ENCODE data around the gene SLC12A3.

The SLC12A3 gene

GRCh38 chr16:56824804-56825203 lies 40.2 kb upstream of the SLC12A3 start:
- no peaks in the 10 kb centered on the region for H3F3A ChIP-seq (ENCODE audit: low read depth)
- no peaks in the 10 kb centered on the region for H3K9me2 ChIP-seq (replicated peaks; ENCODE audit: low read depth, low read length)
- H3K27me3 ChIP-seq (ENCODE audit: insufficient read depth, low read length, poor library complexity, severe bottlenecking), result no peaks in the 10 kb centered on the region
- no peak overlapping the region for H2AFZ ChIP-seq (ENCODE audit: low read length)
- H3K4me3 ChIP-seq (ENCODE audit: low read length, poor library complexity, severe bottlenecking), result no peak overlapping the region
- TF ChIP-seq, protein P1, sequence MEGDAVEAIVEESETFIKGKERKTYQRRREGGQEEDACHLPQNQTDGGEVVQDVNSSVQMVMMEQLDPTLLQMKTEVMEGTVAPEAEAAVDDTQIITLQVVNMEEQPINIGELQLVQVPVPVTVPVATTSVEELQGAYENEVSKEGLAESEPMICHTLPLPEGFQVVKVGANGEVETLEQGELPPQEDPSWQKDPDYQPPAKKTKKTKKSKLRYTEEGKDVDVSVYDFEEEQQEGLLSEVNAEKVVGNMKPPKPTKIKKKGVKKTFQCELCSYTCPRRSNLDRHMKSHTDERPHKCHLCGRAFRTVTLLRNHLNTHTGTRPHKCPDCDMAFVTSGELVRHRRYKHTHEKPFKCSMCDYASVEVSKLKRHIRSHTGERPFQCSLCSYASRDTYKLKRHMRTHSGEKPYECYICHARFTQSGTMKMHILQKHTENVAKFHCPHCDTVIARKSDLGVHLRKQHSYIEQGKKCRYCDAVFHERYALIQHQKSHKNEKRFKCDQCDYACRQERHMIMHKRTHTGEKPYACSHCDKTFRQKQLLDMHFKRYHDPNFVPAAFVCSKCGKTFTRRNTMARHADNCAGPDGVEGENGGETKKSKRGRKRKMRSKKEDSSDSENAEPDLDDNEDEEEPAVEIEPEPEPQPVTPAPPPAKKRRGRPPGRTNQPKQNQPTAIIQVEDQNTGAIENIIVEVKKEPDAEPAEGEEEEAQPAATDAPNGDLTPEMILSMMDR (conservative IDR thresholded peaks at IDR 0.05; ENCODE audit: low read length), result no peak
- TF ChIP-seq EZH2phosphoT487 (IDR thresholded peaks at IDR 0.05; ENCODE audit: borderline replicate concordance), result no peak
- H3K4me1 ChIP-seq (ENCODE audit: insufficient read depth, low read length, poor library complexity, severe bottlenecking), result no peaks in the 10 kb centered on the region
- H3K9me3 ChIP-seq (ENCODE audit: insufficient read depth, low read depth, low read length), result no peaks in the 10 kb centered on the region
- no peaks in the 10 kb centered on the region for H4K20me1 ChIP-seq (ENCODE audit: insufficient read depth, low read length, poor library complexity, severe bottlenecking)
- no peak overlapping the region for H3K9ac ChIP-seq (ENCODE audit: low read depth, low read length, poor library complexity, severe bottlenecking)
- peaks cover 84% of the 10 kb centered on the region; the same call in 1 of the 2 replicates for H3K36me3 ChIP-seq (ENCODE audit: insufficient read depth, low read length)
- H3K4me2 ChIP-seq (ENCODE audit: low read depth, low read length, poor library complexity, severe bottlenecking), result no peak overlapping the region
- no peaks in the 10 kb centered on the region for H3K79me2 ChIP-seq (ENCODE audit: insufficient read depth, low read length)

GRCh38 chr16:56825826-56826225 lies 39.2 kb upstream of the SLC12A3 start:
- H3F3A ChIP-seq (ENCODE audit: low read depth), result no peaks in the 10 kb centered on the region
- H2AFZ ChIP-seq (ENCODE audit: low read length), result no peak overlapping the region
- H3K27me3 ChIP-seq (ENCODE audit: insufficient read depth, low read length, poor library complexity, severe bottlenecking), result no peaks in the 10 kb centered on the region
- no peak overlapping the region for H3K4me3 ChIP-seq (ENCODE audit: low read length, poor library complexity, severe bottlenecking)
- no peaks in the 10 kb centered on the region for H3K9me3 ChIP-seq (ENCODE audit: insufficient read depth, low read depth, low read length)
- TF ChIP-seq, protein P1 (conservative IDR thresholded peaks at IDR 0.05; ENCODE audit: low read length), result no peak
- TF ChIP-seq EZH2phosphoT487 (IDR thresholded peaks at IDR 0.05; ENCODE audit: borderline replicate concordance), result no peak
- H3K9me2 ChIP-seq (replicated peaks; ENCODE audit: low read depth, low read length), result no peaks in the 10 kb centered on the region
- H4K20me1 ChIP-seq (ENCODE audit: insufficient read depth, low read length, poor library complexity, severe bottlenecking), result no peaks in the 10 kb centered on the region
- H3K4me1 ChIP-seq (ENCODE audit: insufficient read depth, low read length, poor library complexity, severe bottlenecking), result no peaks in the 10 kb centered on the region
- H3K79me2 ChIP-seq (ENCODE audit: insufficient read depth, low read length), result no peaks in the 10 kb centered on the region
- peaks cover 85% of the 10 kb centered on the region; the same call in 1 of the 2 replicates for H3K36me3 ChIP-seq (ENCODE audit: insufficient read depth, low read length)
- no peak overlapping the region for H3K9ac ChIP-seq (ENCODE audit: low read depth, low read length, poor library complexity, severe bottlenecking)
- no peak overlapping the region for H3K4me2 ChIP-seq (ENCODE audit: low read depth, low read length, poor library complexity, severe bottlenecking)

GRCh38 chr16:56828647-56829046 lies 36.4 kb upstream of the SLC12A3 start:
- H3K9ac ChIP-seq (ENCODE audit: low read depth, low read length, poor library complexity, severe bottlenecking), result no peak overlapping the region
- no peaks in the 10 kb centered on the region for H3K9me3 ChIP-seq (ENCODE audit: insufficient read depth, low read depth, low read length)
- H3K27me3 ChIP-seq (ENCODE audit: insufficient read depth, low read length, poor library complexity, severe bottlenecking), result no peaks in the 10 kb centered on the region
- H2AFZ ChIP-seq (ENCODE audit: low read length), result no peak overlapping the region
- H3K79me2 ChIP-seq (ENCODE audit: insufficient read depth, low read length), result no peaks in the 10 kb centered on the region
- H3K36me3 ChIP-seq (ENCODE audit: insufficient read depth, low read length), result peaks cover 88% of the 10 kb centered on the region; the same call in 1 of the 2 replicates
- no peak for TF ChIP-seq EZH2phosphoT487 (IDR thresholded peaks at IDR 0.05; ENCODE audit: borderline replicate concordance)
- TF ChIP-seq, protein P1 (conservative IDR thresholded peaks at IDR 0.05; ENCODE audit: low read length), result no peak
- H3K9me2 ChIP-seq (replicated peaks; ENCODE audit: low read depth, low read length), result no peaks in the 10 kb centered on the region
- H4K20me1 ChIP-seq (ENCODE audit: insufficient read depth, low read length, poor library complexity, severe bottlenecking), result no peaks in the 10 kb centered on the region
- no peaks in the 10 kb centered on the region for H3F3A ChIP-seq (ENCODE audit: low read depth)
- H3K4me1 ChIP-seq (ENCODE audit: insufficient read depth, low read length, poor library complexity, severe bottlenecking), result no peaks in the 10 kb centered on the region
- H3K4me2 ChIP-seq (ENCODE audit: low read depth, low read length, poor library complexity, severe bottlenecking), result no peak overlapping the region
- H3K4me3 ChIP-seq (ENCODE audit: low read length, poor library complexity, severe bottlenecking), result no peak overlapping the region
